GM21360 (cell line): ENCODE data around the gene PPDPF.

ENCODE experiments used
- ATAC-seq: cut with Tn5 transposase; IDR thresholded peaks from one replicate; pipeline ENCODE4 v1.9.1; 2021; ENCODE audit warnings: mild to moderate bottlenecking, moderate library complexity; ENCODE audit not compliant: unreplicated experiment

Gene PPDPF

GRCh38 chr20:63487116-63487764, 33.3 kb upstream of the PPDPF start:
- ATAC-seq, result no peak

GRCh38 chr20:63487781-63488241, 32.8 kb upstream of the PPDPF start:
- no peak for ATAC-seq

GRCh38 chr20:63488315-63489251, 32.0 kb upstream of the PPDPF start:
- no peak for ATAC-seq

GRCh38 chr20:63490416-63490815, 30.1 kb upstream of the PPDPF start:
- ATAC-seq, result no peak

- no peak for ATAC-seq
Measured at GRCh38 chr20:63491078-63491477, 29.5 kb upstream of the PPDPF start.

GRCh38 chr20:63491635-63492230, 28.8 kb upstream of the PPDPF start:
- ATAC-seq, result no peak

- ATAC-seq, result no peak
Measured at GRCh38 chr20:63492518-63492917, 28.0 kb upstream of the PPDPF start.

GRCh38 chr20:63492982-63493381, 27.6 kb upstream of the PPDPF start:
- ATAC-seq, result no peak

- no peak for ATAC-seq
Measured at GRCh38 chr20:63493563-63494020, 27.0 kb upstream of the PPDPF start.

GRCh38 chr20:63494084-63494419, 26.5 kb upstream of the PPDPF start:
- ATAC-seq, result no peak

GRCh38 chr20:63494420-63495166, 26.0 kb upstream of the PPDPF start:
- no peak for ATAC-seq

- no peak for ATAC-seq
Measured at GRCh38 chr20:63495167-63495720, 25.3 kb upstream of the PPDPF start.

- ATAC-seq, result no peak
Measured at GRCh38 chr20:63495741-63496595, 24.6 kb upstream of the PPDPF start.

GRCh38 chr20:63496596-63497120, 23.9 kb upstream of the PPDPF start:
- no peak for ATAC-seq

GRCh38 chr20:63497138-63497945, 23.2 kb upstream of the PPDPF start:
- ATAC-seq, result no peak

- ATAC-seq, result no peak
Measured at GRCh38 chr20:63497946-63498935, 22.3 kb upstream of the PPDPF start.

GRCh38 chr20:63498960-63499337, 21.6 kb upstream of the PPDPF start, which contains the start of gene EEF1A2:
EEF1A2 (minus strand) TSS chr20:63499083; CDS start chr20:63497763, 1,320 bp downstream.
- no peak for ATAC-seq
